Liver (tissue), 3 donors: ENCODE data around the gene CYP4F22.

Experiments
- EGR1 ChIP-seq, 2 donors: IDR thresholded peaks; 2 replicates each; pipeline ENCODE4 v1.6.1; 2016 to 2018; ENCODE audit warnings: antibody characterized with exemption in 2 of 2, low read depth in 2 of 2
- FOXA1 ChIP-seq: IDR thresholded peaks from 2 replicates; pipeline ENCODE4 v1.6.1; 2016; ENCODE audit warnings: antibody characterized with exemption
- MAX ChIP-seq: IDR thresholded peaks from 2 replicates; pipeline ENCODE4 v1.6.1; 2016; ENCODE audit warnings: antibody characterized with exemption
- RAD21 ChIP-seq, 2 donors: IDR thresholded peaks; 2 replicates each; pipeline ENCODE4 v1.6.1; 2016; ENCODE audit warnings: antibody characterized with exemption in 2 of 2, mild to moderate bottlenecking in 2 of 2
- RXRA ChIP-seq, 2 donors: IDR thresholded peaks; 2 replicates each; pipeline ENCODE4 v1.6.1; 2017 to 2018; ENCODE audit warnings: antibody characterized with exemption in 2 of 2, mild to moderate bottlenecking in 1 of 2
- SP1 ChIP-seq: IDR thresholded peaks from 2 replicates; pipeline ENCODE4 v1.6.1; 2018; ENCODE audit warnings: antibody characterized with exemption, mild to moderate bottlenecking
- TAF1 ChIP-seq: conservative IDR thresholded peaks from 2 replicates; pipeline ENCODE4 v1.6.1; 2016; ENCODE audit warnings: antibody characterized with exemption, mild to moderate bottlenecking
- YY1 ChIP-seq: IDR thresholded peaks from 2 replicates; pipeline ENCODE4 v1.6.1; 2016; ENCODE audit warnings: antibody characterized with exemption, mild to moderate bottlenecking
- ZBTB33 ChIP-seq: IDR thresholded peaks from 2 replicates; pipeline ENCODE4 v1.6.1; 2016; ENCODE audit warnings: antibody characterized with exemption
- TF ChIP-seq, protein P1 (sequence below): fragments of 150-350 bp; IDR thresholded peaks from 2 replicates; pipeline ENCODE4 v1.5.1; 2017; ENCODE audit warnings: improper control_type of control experiment, low read depth, low read length; ENCODE audit not compliant: missing input control
- TF ChIP-seq, protein P2 (sequence below): IDR thresholded peaks from 2 replicates; pipeline ENCODE4 v1.6.1; 2016; ENCODE audit warnings: antibody characterized with exemption
- TF ChIP-seq, protein P3 (sequence below): IDR thresholded peaks from 2 replicates; pipeline ENCODE4 v1.6.1; 2016; ENCODE audit warnings: antibody characterized with exemption, mild to moderate bottlenecking
- donor health status: healthy.
- donor health status: healthy.

DNA sequence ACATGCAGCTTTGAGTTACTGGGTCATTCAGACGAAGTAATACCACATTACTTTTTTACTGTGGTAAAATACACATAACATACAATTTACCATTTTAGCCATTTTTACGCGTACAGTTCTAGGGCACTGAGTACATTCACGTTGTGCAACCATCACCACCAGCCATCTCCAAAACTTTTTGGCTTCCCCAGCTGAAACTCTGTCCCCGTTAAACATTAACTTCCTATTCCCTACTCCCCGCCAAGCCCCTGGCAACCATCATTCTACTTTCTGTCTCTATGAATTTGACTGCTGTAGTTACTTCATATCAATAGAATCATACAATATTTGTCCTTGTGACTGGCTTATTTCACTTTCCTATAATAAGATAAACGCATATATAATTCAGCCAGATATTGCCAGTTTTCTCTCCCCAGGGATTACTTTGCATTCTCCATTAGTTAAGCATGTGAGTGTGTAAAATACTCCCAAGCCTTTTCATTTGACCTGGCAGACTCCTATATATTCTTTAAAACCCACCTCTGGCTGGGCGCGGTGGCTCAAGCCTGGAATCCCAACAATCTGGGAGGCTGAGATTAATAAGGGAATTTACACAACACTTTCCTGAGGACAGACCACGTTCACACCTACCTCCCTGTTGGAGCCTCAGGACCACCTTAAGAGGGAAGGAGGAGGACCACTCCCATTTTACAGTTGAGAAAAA lies 10.0 kb upstream of the CYP4F22 start:
- TF ChIP-seq, protein P1, sequence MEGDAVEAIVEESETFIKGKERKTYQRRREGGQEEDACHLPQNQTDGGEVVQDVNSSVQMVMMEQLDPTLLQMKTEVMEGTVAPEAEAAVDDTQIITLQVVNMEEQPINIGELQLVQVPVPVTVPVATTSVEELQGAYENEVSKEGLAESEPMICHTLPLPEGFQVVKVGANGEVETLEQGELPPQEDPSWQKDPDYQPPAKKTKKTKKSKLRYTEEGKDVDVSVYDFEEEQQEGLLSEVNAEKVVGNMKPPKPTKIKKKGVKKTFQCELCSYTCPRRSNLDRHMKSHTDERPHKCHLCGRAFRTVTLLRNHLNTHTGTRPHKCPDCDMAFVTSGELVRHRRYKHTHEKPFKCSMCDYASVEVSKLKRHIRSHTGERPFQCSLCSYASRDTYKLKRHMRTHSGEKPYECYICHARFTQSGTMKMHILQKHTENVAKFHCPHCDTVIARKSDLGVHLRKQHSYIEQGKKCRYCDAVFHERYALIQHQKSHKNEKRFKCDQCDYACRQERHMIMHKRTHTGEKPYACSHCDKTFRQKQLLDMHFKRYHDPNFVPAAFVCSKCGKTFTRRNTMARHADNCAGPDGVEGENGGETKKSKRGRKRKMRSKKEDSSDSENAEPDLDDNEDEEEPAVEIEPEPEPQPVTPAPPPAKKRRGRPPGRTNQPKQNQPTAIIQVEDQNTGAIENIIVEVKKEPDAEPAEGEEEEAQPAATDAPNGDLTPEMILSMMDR = no peak
- TF ChIP-seq EGR1 (IDR thresholded peaks at IDR 0.05; ENCODE audit: low read depth in 2 of 2) = no peak
- peak; percentile 88 for TF ChIP-seq YY1
- TF ChIP-seq, protein P2, sequence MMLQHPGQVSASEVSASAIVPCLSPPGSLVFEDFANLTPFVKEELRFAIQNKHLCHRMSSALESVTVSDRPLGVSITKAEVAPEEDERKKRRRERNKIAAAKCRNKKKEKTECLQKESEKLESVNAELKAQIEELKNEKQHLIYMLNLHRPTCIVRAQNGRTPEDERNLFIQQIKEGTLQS = no peak
- TF ChIP-seq RAD21 (IDR thresholded peaks at IDR 0.05) = peak in 1 of 2 donors; percentile 15
- TF ChIP-seq, protein P3, sequence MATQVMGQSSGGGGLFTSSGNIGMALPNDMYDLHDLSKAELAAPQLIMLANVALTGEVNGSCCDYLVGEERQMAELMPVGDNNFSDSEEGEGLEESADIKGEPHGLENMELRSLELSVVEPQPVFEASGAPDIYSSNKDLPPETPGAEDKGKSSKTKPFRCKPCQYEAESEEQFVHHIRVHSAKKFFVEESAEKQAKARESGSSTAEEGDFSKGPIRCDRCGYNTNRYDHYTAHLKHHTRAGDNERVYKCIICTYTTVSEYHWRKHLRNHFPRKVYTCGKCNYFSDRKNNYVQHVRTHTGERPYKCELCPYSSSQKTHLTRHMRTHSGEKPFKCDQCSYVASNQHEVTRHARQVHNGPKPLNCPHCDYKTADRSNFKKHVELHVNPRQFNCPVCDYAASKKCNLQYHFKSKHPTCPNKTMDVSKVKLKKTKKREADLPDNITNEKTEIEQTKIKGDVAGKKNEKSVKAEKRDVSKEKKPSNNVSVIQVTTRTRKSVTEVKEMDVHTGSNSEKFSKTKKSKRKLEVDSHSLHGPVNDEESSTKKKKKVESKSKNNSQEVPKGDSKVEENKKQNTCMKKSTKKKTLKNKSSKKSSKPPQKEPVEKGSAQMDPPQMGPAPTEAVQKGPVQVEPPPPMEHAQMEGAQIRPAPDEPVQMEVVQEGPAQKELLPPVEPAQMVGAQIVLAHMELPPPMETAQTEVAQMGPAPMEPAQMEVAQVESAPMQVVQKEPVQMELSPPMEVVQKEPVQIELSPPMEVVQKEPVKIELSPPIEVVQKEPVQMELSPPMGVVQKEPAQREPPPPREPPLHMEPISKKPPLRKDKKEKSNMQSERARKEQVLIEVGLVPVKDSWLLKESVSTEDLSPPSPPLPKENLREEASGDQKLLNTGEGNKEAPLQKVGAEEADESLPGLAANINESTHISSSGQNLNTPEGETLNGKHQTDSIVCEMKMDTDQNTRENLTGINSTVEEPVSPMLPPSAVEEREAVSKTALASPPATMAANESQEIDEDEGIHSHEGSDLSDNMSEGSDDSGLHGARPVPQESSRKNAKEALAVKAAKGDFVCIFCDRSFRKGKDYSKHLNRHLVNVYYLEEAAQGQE = peak; percentile 8
- TF ChIP-seq FOXA1 = no peak
- peak; percentile 57 for TF ChIP-seq TAF1
- peak; percentile 42 for TF ChIP-seq MAX
- TF ChIP-seq ZBTB33 = no peak
- peak; percentile 43 for TF ChIP-seq SP1
- peak in 1 of 2 donors; percentile 50 for TF ChIP-seq RXRA (IDR thresholded peaks at IDR 0.05)
